Loucy (cell line): ENCODE results near the gene NXF3.
A peak's percentile ranks its signal among the peaks of the same experiment; 100 is the strongest.

Source experiments
- H2AFZ ChIP-seq: fragments of 200-600 bp; sonication (generic); 2 replicates; pipeline ENCODE4 v1.6.0; 2016; ENCODE audit warnings: antibody characterized with exemption, mild to moderate bottlenecking, low read length, moderate library complexity
- H3F3A ChIP-seq: fragments of 200-600 bp; 2 replicates; pipeline ENCODE4 v1.6.0; 2016; ENCODE audit warnings: antibody characterized with exemption, low read depth, mild to moderate bottlenecking
- H3K27me3 ChIP-seq: fragments of 200-600 bp; sonication (generic); 2 replicates; pipeline ENCODE4 v1.6.1; 2014; ENCODE audit warnings: low read length, mild to moderate bottlenecking; ENCODE audit not compliant: insufficient read depth, poor library complexity, severe bottlenecking
- H3K36me3 ChIP-seq: fragments of 200-600 bp; sonication (generic); 2 replicates; pipeline ENCODE4 v1.6.1; 2016; ENCODE audit warnings: low read length; ENCODE audit not compliant: insufficient read depth
- H3K4me1 ChIP-seq: fragments of 200-600 bp; sonication (generic); 2 replicates; pipeline ENCODE4 v1.5.1; 2014; ENCODE audit warnings: low read length, mild to moderate bottlenecking; ENCODE audit not compliant: insufficient read depth, poor library complexity, severe bottlenecking
- H3K4me2 ChIP-seq: fragments of 200-600 bp; sonication (generic); 2 replicates; pipeline ENCODE4 v1.6.0; 2014; ENCODE audit warnings: antibody characterized with exemption, low read length, low read depth, mild to moderate bottlenecking; ENCODE audit not compliant: poor library complexity, severe bottlenecking
- H3K4me3 ChIP-seq: fragments of 200-600 bp; sonication (generic); 2 replicates; pipeline ENCODE4 v1.5.1; 2014; ENCODE audit warnings: low read length, mild to moderate bottlenecking, mixed read lengths; ENCODE audit not compliant: poor library complexity, severe bottlenecking
- H3K79me2 ChIP-seq: fragments of 200-600 bp; sonication (generic); 2 replicates; pipeline ENCODE4 v1.6.1; 2014; ENCODE audit warnings: low read length; ENCODE audit not compliant: insufficient read depth
- H3K9ac ChIP-seq: fragments of 200-600 bp; sonication (generic); 2 replicates; pipeline ENCODE4 v1.6.0; 2014; ENCODE audit warnings: mild to moderate bottlenecking, low read depth, low read length, moderate library complexity; ENCODE audit not compliant: poor library complexity, severe bottlenecking
- H3K9me2 ChIP-seq: fragments of 200-600 bp; sonication (generic); replicated peaks from 2 replicates; pipeline ENCODE4 v1.6.1; 2016; ENCODE audit warnings: low read depth, low read length, mixed read lengths
- H3K9me3 ChIP-seq: fragments of 200-600 bp; sonication (generic); 2 replicates; pipeline ENCODE4 v1.6.1; 2014; ENCODE audit warnings: mild to moderate bottlenecking, antibody characterized with exemption, low read length, low read depth; ENCODE audit not compliant: insufficient read depth
- H4K20me1 ChIP-seq: fragments of 200-600 bp; sonication (generic); 2 replicates; pipeline ENCODE4 v1.6.0; 2014; ENCODE audit warnings: antibody characterized with exemption, low read length, mild to moderate bottlenecking; ENCODE audit not compliant: insufficient read depth, poor library complexity, severe bottlenecking
- CTCF ChIP-seq: fragments of 200-600 bp; sonication (generic); conservative IDR thresholded peaks from 2 replicates; pipeline ENCODE4 v1.5.1; 2014; ENCODE audit warnings: mild to moderate bottlenecking, antibody characterized with exemption, low read length
- EZH2phosphoT487 ChIP-seq: fragments of 200-600 bp; IDR thresholded peaks from 2 replicates; pipeline ENCODE4 v1.6.1; 2018; ENCODE audit warnings: antibody characterized with exemption, mild to moderate bottlenecking, moderate library complexity, borderline replicate concordance

Gene NXF3

GRCh38 chrX:103066606-103067005 lies 26.3 kb downstream of the NXF3 start:
- no peaks in the 10 kb centered on the region for H3F3A ChIP-seq
- H4K20me1 ChIP-seq = no peaks in the 10 kb centered on the region
- no peak overlapping the region for H3K9ac ChIP-seq
- H3K4me1 ChIP-seq = no peaks in the 10 kb centered on the region
- H3K9me2 ChIP-seq = no peaks in the 10 kb centered on the region
- no peaks in the 10 kb centered on the region for H3K27me3 ChIP-seq
- H2AFZ ChIP-seq = no peak overlapping the region
- no peaks in the 10 kb centered on the region for H3K79me2 ChIP-seq
- H3K36me3 ChIP-seq = no peaks in the 10 kb centered on the region
- TF ChIP-seq CTCF (no peak), EZH2phosphoT487 (no peak)
- no peaks in the 10 kb centered on the region for H3K9me3 ChIP-seq
- H3K4me2 ChIP-seq = no peak overlapping the region
- no peak overlapping the region for H3K4me3 ChIP-seq

- H3K9me2 ChIP-seq = no peaks in the 10 kb centered on the region
- no peak for TF ChIP-seq EZH2phosphoT487
- no peak for TF ChIP-seq CTCF
- H3K79me2 ChIP-seq = no peaks in the 10 kb centered on the region
- H3K9me3 ChIP-seq = no peaks in the 10 kb centered on the region
- H3K4me3 ChIP-seq = no peak within 1 kb of the TSS
- no peaks in the 10 kb centered on the region for H3K36me3 ChIP-seq
- H2AFZ ChIP-seq = no peak within 1 kb of the TSS
- no peaks in the 10 kb centered on the region for H3K4me1 ChIP-seq
- H3K27me3 ChIP-seq = no peaks in the 10 kb centered on the region
- no peaks in the 10 kb centered on the region for H4K20me1 ChIP-seq
- H3F3A ChIP-seq = no peaks in the 10 kb centered on the region
- no peak within 1 kb of the TSS for H3K4me2 ChIP-seq
- H3K9ac ChIP-seq = no peak within 1 kb of the TSS
Measured at GRCh38 chrX:103063918-103064434, 29.0 kb downstream of the NXF3 start, which contains the start of gene BEX1. TSS of gene BEX1 (minus strand) at chrX:103064171. CDS start at chrX:103063274, 897 bp downstream.

- Histone ChIP-seq H3F3A (no peaks in the 10 kb centered on the region), H3K9me3 (no peaks in the 10 kb centered on the region), H3K4me2 (no peak overlapping the region), H4K20me1 (no peaks in the 10 kb centered on the region), H3K36me3 (no peaks in the 10 kb centered on the region), H3K27me3 (no peaks in the 10 kb centered on the region), H3K9ac (no peak overlapping the region), H3K79me2 (no peaks in the 10 kb centered on the region), H3K9me2 (no peaks in the 10 kb centered on the region), H2AFZ (no peak overlapping the region), H3K4me3 (no peak overlapping the region), H3K4me1 (no peaks in the 10 kb centered on the region)
- TF ChIP-seq EZH2phosphoT487 (no peak), CTCF (0 out of 2 replicates have a peak, but pooled peaks have one; percentile 16)
Measured at GRCh38 chrX:103063191-103063845, 29.6 kb downstream of the NXF3 start.
